Osteocyte (in vitro differentiated cells): Measurements from ENCODE around the gene TOB1. TPM values are rescaled to one million over a fixed set of nuclear protein-coding genes. Genes with fewer than 3 reads are reported as not detected.
"Not testable (repeated sequence)": the region's sequence is repeated elsewhere in the genome, so short reads cannot be mapped to it uniquely, and the experiment has no call there.

Experiments
- DNase-seq: peaks from one replicate; pipeline ENCODE4 v3.0.0; 2021; ENCODE audit warnings: mixed read lengths; ENCODE audit not compliant: unreplicated experiment; ENCODE audit errors: extremely low spot score
- H3K27ac Mint-ChIP-seq: one replicate; pipeline ENCODE4 v1.8.0; 2021; ENCODE audit warnings: mild to moderate bottlenecking, mixed read lengths; ENCODE audit not compliant: unreplicated experiment
- H3K27me3 Mint-ChIP-seq: one replicate; pipeline ENCODE4 v1.8.0; 2021; ENCODE audit warnings: mixed read lengths; ENCODE audit not compliant: unreplicated experiment
- H3K36me3 Mint-ChIP-seq: one replicate; pipeline ENCODE4 v1.8.0; 2021; ENCODE audit warnings: mixed read lengths; ENCODE audit not compliant: unreplicated experiment
- H3K4me1 Mint-ChIP-seq: one replicate; pipeline ENCODE4 v1.8.0; 2021; ENCODE audit warnings: mixed read lengths; ENCODE audit not compliant: unreplicated experiment
- H3K4me3 Mint-ChIP-seq: one replicate; pipeline ENCODE4 v1.8.0; 2021; ENCODE audit warnings: mild to moderate bottlenecking, moderate library complexity, mixed read lengths; ENCODE audit not compliant: unreplicated experiment
- H3K9me3 Mint-ChIP-seq: one replicate; pipeline ENCODE4 v1.8.0; 2021; ENCODE audit warnings: mixed read lengths; ENCODE audit not compliant: unreplicated experiment
- total RNA-seq: library from RNA; stranded (reverse); gene quantifications from 2 replicates; pipeline ENCODE4 v1.2.1, GENCODE V29; 2021
- TF ChIP-seq, protein P1 (sequence below): fragments of 200-600 bp; sonication (generic); IDR thresholded peaks from 2 replicates; pipeline ENCODE4 v1.5.0; 2021; ENCODE audit warnings: antibody characterized with exemption, mild to moderate bottlenecking, moderate library complexity

Gene TOB1
- total RNA-seq, 1 donor from 2014 or later, result 40.1 TPM

GRCh38 chr17:50863931-50864330 is 2.2 kb downstream of the TOB1 start:
- no peaks in the 10 kb centered on the region for H3K27me3 Mint-ChIP-seq
- TF ChIP-seq, protein P1, sequence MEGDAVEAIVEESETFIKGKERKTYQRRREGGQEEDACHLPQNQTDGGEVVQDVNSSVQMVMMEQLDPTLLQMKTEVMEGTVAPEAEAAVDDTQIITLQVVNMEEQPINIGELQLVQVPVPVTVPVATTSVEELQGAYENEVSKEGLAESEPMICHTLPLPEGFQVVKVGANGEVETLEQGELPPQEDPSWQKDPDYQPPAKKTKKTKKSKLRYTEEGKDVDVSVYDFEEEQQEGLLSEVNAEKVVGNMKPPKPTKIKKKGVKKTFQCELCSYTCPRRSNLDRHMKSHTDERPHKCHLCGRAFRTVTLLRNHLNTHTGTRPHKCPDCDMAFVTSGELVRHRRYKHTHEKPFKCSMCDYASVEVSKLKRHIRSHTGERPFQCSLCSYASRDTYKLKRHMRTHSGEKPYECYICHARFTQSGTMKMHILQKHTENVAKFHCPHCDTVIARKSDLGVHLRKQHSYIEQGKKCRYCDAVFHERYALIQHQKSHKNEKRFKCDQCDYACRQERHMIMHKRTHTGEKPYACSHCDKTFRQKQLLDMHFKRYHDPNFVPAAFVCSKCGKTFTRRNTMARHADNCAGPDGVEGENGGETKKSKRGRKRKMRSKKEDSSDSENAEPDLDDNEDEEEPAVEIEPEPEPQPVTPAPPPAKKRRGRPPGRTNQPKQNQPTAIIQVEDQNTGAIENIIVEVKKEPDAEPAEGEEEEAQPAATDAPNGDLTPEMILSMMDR, result no peak
- peak overlapping the region; percentile 94 for H3K27ac Mint-ChIP-seq
- H3K4me1 Mint-ChIP-seq, result peaks cover 35% of the 10 kb centered on the region
- peak overlapping the region; percentile 90 for H3K4me3 Mint-ChIP-seq
- peaks cover 14% of the 10 kb centered on the region for H3K36me3 Mint-ChIP-seq
- DNase-seq, result no peak
- no peaks in the 10 kb centered on the region for H3K9me3 Mint-ChIP-seq

GRCh38 chr17:50863221-50863843 is 2.8 kb downstream of the TOB1 start:
- peaks cover 30% of the 10 kb centered on the region for H3K4me1 Mint-ChIP-seq
- no peaks in the 10 kb centered on the region for H3K27me3 Mint-ChIP-seq
- peaks cover 14% of the 10 kb centered on the region for H3K36me3 Mint-ChIP-seq
- TF ChIP-seq, protein P1, result peak; percentile 55
- H3K27ac Mint-ChIP-seq, result no peak overlapping the region
- DNase-seq, result peak; percentile 70
- H3K4me3 Mint-ChIP-seq, result peak overlapping the region; percentile 44
- H3K9me3 Mint-ChIP-seq, result no peaks in the 10 kb centered on the region

DNA sequence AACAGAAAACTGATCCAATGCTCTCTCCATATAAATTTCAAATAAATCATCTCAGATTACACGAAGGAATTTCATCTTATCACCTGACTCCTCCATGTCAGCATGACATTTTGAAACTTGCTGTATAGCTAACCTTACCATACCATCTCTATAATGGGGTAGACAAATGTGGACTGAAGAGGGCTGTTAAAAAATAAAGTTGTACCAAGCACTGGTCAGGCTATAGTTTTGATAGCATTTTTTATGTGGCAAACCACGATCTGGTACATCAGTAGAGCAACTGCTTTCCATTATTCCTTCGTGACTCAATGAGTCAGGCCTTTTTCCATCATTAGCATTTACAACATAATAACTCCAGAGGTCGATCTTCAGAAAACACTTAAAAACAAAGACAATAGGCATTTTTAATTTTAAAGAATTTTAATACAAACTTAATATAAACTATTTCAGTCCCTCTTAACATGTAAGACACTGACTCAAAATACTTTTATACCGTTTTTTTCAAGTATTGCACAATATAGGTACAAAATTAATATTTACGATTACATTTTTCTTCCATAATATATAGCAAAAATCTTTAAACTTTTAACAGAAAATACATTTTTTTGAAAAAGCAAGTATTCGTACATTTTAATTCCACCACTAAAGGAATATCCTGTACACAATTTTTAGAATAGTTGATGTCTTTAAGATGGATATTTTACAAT is 4.2 kb downstream of the TOB1 start:
- H3K27me3 Mint-ChIP-seq, result no peaks in the 10 kb centered on the region
- DNase-seq, result no peak

DNA sequence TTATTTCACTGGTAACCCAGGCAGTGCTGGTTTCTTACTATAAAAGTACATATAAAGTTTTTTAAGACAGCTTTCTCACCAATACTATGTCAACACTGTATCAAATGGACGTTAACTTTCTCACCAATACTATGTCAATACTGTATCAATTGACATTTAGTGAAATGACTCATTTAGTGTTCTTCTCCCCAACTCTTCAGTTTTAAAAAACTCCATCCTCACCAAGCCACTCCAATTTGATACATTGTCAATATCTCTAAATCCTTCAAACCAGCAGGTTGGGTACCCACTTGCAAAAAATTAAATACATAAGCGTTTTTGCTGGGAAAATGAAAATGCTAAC is 4.8 kb downstream of the TOB1 start:
- no peaks in the 10 kb centered on the region for H3K9me3 Mint-ChIP-seq
- no peak overlapping the region for H3K27ac Mint-ChIP-seq
- no peaks in the 10 kb centered on the region for H3K27me3 Mint-ChIP-seq
- TF ChIP-seq, protein P1, result no peak
- peaks cover 14% of the 10 kb centered on the region for H3K36me3 Mint-ChIP-seq
- no peak overlapping the region for H3K4me3 Mint-ChIP-seq
- no peak for DNase-seq
- H3K4me1 Mint-ChIP-seq, result peaks cover 23% of the 10 kb centered on the region

More for the DNA sequence above, 4.2 kb downstream of the TOB1 start:
- H3K9me3 Mint-ChIP-seq, result no peaks in the 10 kb centered on the region
- no peak overlapping the region for H3K27ac Mint-ChIP-seq
- TF ChIP-seq, protein P1, result no peak
- no peak overlapping the region for H3K4me3 Mint-ChIP-seq
- H3K36me3 Mint-ChIP-seq, result peaks cover 14% of the 10 kb centered on the region
- H3K4me1 Mint-ChIP-seq, result peaks cover 23% of the 10 kb centered on the region

DNA sequence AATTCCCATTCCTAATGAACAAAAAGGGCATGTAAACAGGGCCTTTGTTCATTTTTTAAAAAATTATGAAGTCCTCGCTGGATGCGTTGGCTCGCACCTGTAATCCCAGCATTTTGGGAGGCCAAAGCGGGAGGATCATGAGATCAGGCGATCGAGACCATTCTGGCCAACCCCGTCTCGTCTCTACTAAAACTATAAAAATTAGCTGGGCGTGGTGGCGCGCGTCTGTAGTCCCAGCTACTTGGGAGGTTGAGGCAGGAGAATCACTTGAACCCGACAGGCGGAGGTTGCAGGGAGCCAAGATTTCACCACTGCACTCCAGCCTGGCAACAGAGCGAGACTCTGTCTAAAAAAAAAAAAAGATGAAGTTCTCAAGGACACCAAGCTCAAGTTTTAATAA is 6.4 kb downstream of the TOB1 start:
- Mint-ChIP-seq H3K4me1 (peaks cover 23% of the 10 kb centered on the region), H3K36me3 (peaks cover 14% of the 10 kb centered on the region), H3K27me3 (peaks cover 11% of the 10 kb centered on the region)
- not testable (repeated sequence) for H3K4me3 Mint-ChIP-seq, H3K9me3 Mint-ChIP-seq, H3K27ac Mint-ChIP-seq
- DNase-seq, result peak; percentile 42
